Kidney (tissue), 14 donors: Measurements from ENCODE around the gene EDC3. TPM values are rescaled to one million over a fixed set of nuclear protein-coding genes. Genes with fewer than 3 reads are reported as not detected.

Experiments
- DNase-seq, 5 donors: peaks; one replicate each; pipeline ENCODE4 v3.0.0-alpha.2; 2013 to 2020
- FAIRE-seq: peaks from 2 replicates; lab custom pipeline; 2012; peaks lifted over from hg19 to GRCh38; lab: Jason Lieb, UNC
- H3K27ac ChIP-seq, 2 donors: one replicate each; pipeline ENCODE4 v1.7.0; 2013; ENCODE audit warnings: low read depth in 2 of 2, low read length in 2 of 2, inconsistent platforms in 1 of 2
- H3K27me3 ChIP-seq: one replicate; pipeline ENCODE4 v1.7.1; 2013; ENCODE audit warnings: low read length, inconsistent platforms; ENCODE audit not compliant: control insufficient read depth, insufficient read depth
- H3K36me3 ChIP-seq, 3 donors: one replicate each; pipeline versions ENCODE4 v1.7.0 to v1.7.1; 2013; ENCODE audit warnings: low read length in 3 of 3, control low read depth in 1 of 3, inconsistent platforms in 1 of 3; ENCODE audit not compliant: insufficient read depth in 3 of 3, control insufficient read depth in 2 of 3
- H3K4me1 ChIP-seq, 3 donors: one replicate each; pipeline versions ENCODE4 v1.7.0 to v1.7.1; 2013; ENCODE audit warnings: low read length in 3 of 3, inconsistent platforms in 1 of 3, low read depth in 1 of 3; ENCODE audit not compliant: control insufficient read depth in 2 of 3, insufficient read depth in 2 of 3
- H3K4me3 ChIP-seq, 3 donors: one replicate each; pipeline versions ENCODE4 v1.7.0 to v1.8.1; 2013; ENCODE audit warnings: low read length in 3 of 3, control low read depth in 1 of 3, inconsistent platforms in 1 of 3
- H3K9ac ChIP-seq, 3 donors: one replicate each; pipeline versions ENCODE4 v1.7.0 to v1.7.1; 2013; ENCODE audit warnings: low read length in 3 of 3, control low read depth in 1 of 3, inconsistent platforms in 1 of 3
- H3K9me3 ChIP-seq, 3 donors: one replicate each; pipeline versions ENCODE4 v1.7.0 to v1.7.1; 2013; ENCODE audit warnings: low read length in 3 of 3, control low read depth in 1 of 3, inconsistent platforms in 1 of 3; ENCODE audit not compliant: control insufficient read depth in 2 of 3, insufficient read depth in 1 of 3
- CTCF ChIP-seq: IDR thresholded peaks from 3 replicates; pipeline ENCODE4 v1.5.1; 2012; ENCODE audit warnings: mild to moderate bottlenecking, moderate library complexity, borderline replicate concordance; ENCODE audit not compliant: insufficient read depth; ENCODE audit errors: extremely low read depth
- intact Hi-C: fragments of 100-400 bp; cut with DNase I; formaldehyde crosslinking; loops from one replicate; pipeline ENCODE4 v1.11.1; 2022
- polyA plus RNA-seq: library from polyadenylated mRNA; stranded (reverse); fragments of 350-450 nt; fragmentation: Illumina TruSeq; extraction: RNeasy Lipid Tissue Mini Kit (QIAGEN cat#74804); gene quantifications from one replicate; pipeline ENCODE4 v1.2.3, GENCODE V29; 2014; ENCODE audit warnings: low read depth, low replicate concordance; ENCODE audit not compliant: insufficient read depth
- total RNA-seq: library from RNA; stranded (reverse); fragmentation: NEBNext Ultra II Directional; extraction: Animal tissue kit (Norgen Biotek cat#: 25700); gene quantifications from one replicate; pipeline ENCODE4 v1.2.1, GENCODE V29; 2021
- donor health status: control.
- donor health status: control.
- donor health status: control.
- donor health status: control.
- donor health status: control.
- donor health status: DM: yes; HTN: yes; CAD: no.
- donor health status: Normal renal cell carcinoma (clear cell type).

The EDC3 gene
- total and polyA plus RNA-seq, 2 donors from 2014 or later = 11.5 to 27.7 TPM

- no peak overlapping the region for H3K27ac ChIP-seq
- no peak for TF ChIP-seq CTCF
- FAIRE-seq = no peak
- no peak for DNase-seq
- H3K4me3 ChIP-seq = no peak overlapping the region
- no peaks in the 10 kb centered on the region for H3K27me3 ChIP-seq
- H3K4me1 ChIP-seq = no peaks in the 10 kb centered on the region
- H3K36me3 ChIP-seq = peaks cover 12 to 75% (median 73%) of the 10 kb centered on the region in 3 donors
- intact Hi-C loops = no loop called here
- no peak overlapping the region for H3K9ac ChIP-seq
- H3K9me3 ChIP-seq = no peaks in the 10 kb centered on the region
Measured at GRCh38 chr15:74627766-74628165, 68.1 kb downstream of the EDC3 start.

- H3K4me3 ChIP-seq = no peak overlapping the region
- H3K9me3 ChIP-seq = no peaks in the 10 kb centered on the region
- intact Hi-C loops = no loop called here
- no peak overlapping the region for H3K27ac ChIP-seq
- no peak for FAIRE-seq
- no peak for DNase-seq
- TF ChIP-seq CTCF = no peak
- no peaks in the 10 kb centered on the region for H3K27me3 ChIP-seq
- H3K9ac ChIP-seq = no peak overlapping the region
- peaks cover 13 to 79% (median 76%) of the 10 kb centered on the region in 3 donors for H3K36me3 ChIP-seq
- H3K4me1 ChIP-seq = no peaks in the 10 kb centered on the region
Measured at GRCh38 chr15:74626752-74627692, 68.8 kb downstream of the EDC3 start.

GRCh38 chr15:74626336-74626735, 69.5 kb downstream of the EDC3 start:
- Histone ChIP-seq H3K4me3 (no peak overlapping the region), H3K9ac (no peak overlapping the region), H3K4me1 (no peaks in the 10 kb centered on the region), H3K27ac (no peak overlapping the region), H3K9me3 (no peaks in the 10 kb centered on the region), H3K27me3 (no peaks in the 10 kb centered on the region), H3K36me3 (peaks cover 13 to 86% (median 80%) of the 10 kb centered on the region in 3 donors)
- intact Hi-C loops = no loop called here
- no peak for FAIRE-seq
- no peak for TF ChIP-seq CTCF
- DNase-seq = no peak
